OCI-LY1 (cell line): ENCODE data around the gene EBF3.

Experiments used
- EZH2 ChIP-seq: fragments of 200-600 bp; sonication (generic), shearing (Covaris generic); IDR thresholded peaks from 2 replicates; pipeline ENCODE4 v1.8.0; 2017; ENCODE audit warnings: borderline replicate concordance, mixed run types, mild to moderate bottlenecking, antibody characterized with exemption, low read length, moderate library complexity, mixed read lengths
- TF ChIP-seq, protein P1 (sequence below): fragments of 200-600 bp; sonication (generic), shearing (Covaris generic); IDR thresholded peaks from 2 replicates; pipeline ENCODE4 v1.5.1; 2017; ENCODE audit warnings: mild to moderate bottlenecking, antibody characterized with exemption, low read length, moderate library complexity, mixed read lengths

DNA sequence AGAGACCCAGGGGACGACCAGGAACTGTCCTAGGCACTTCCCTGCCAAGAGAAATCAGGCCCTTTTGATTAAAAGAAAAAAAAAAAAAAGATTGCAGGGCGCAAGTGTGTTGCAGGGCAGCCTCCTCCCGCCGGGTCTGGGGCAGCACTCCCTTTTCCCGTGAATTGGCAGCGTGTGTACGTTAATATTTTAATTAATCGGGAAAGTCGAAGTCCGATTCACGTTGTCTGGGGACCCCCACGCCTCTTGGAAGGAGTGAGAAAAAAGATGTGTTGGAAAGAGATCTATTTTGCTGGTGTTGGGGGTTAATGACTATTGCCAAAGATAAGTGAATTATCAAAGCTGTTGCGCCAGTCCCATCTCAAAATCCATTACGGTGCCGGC lies 1.3 kb upstream of the EBF3 start:
- TF ChIP-seq, protein P1, sequence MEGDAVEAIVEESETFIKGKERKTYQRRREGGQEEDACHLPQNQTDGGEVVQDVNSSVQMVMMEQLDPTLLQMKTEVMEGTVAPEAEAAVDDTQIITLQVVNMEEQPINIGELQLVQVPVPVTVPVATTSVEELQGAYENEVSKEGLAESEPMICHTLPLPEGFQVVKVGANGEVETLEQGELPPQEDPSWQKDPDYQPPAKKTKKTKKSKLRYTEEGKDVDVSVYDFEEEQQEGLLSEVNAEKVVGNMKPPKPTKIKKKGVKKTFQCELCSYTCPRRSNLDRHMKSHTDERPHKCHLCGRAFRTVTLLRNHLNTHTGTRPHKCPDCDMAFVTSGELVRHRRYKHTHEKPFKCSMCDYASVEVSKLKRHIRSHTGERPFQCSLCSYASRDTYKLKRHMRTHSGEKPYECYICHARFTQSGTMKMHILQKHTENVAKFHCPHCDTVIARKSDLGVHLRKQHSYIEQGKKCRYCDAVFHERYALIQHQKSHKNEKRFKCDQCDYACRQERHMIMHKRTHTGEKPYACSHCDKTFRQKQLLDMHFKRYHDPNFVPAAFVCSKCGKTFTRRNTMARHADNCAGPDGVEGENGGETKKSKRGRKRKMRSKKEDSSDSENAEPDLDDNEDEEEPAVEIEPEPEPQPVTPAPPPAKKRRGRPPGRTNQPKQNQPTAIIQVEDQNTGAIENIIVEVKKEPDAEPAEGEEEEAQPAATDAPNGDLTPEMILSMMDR, result no peak
- no peak for TF ChIP-seq EZH2
